Uterus (tissue), 2 donors: ENCODE results near the gene IAH1.

ENCODE experiments used
- POLR2A ChIP-seq, 2 donors: fragments of 450-650 bp; IDR thresholded peaks; one replicate each; pipeline ENCODE4 v1.6.1; 2016; ENCODE audit warnings: antibody characterized with exemption in 2 of 2, mild to moderate bottlenecking in 1 of 2, moderate library complexity in 1 of 2
- TF ChIP-seq, protein P1 (sequence below), 4 experiments: fragments of 200-600 bp in 2 of 4; fragments of 450-650 bp in 2 of 4; sonication (generic) in 2 of 4; IDR thresholded peaks; one replicate each; pipeline ENCODE4 v1.5.1; 2016 to 2019; ENCODE audit warnings: antibody characterized with exemption in 4 of 4, mild to moderate bottlenecking in 2 of 4, moderate library complexity in 1 of 4

DNA sequence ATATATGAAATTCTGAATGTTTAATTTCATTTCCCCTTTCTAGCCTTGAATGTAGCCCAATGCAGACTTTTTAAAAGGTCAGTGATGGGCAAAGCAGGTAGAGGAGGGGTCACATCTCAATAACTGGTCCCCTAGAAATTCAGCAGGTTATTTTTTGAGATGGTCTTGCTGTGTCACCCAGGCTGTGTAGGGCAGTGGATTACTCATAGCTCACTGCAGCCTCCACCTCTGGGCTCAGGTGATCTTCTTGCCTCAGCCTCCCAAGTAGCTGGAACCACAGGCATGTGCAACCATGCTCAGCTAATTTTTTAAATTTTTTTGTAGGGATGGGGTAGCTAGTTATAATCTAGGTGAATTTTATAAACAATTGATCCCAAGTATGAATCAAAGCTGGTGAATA lies 8.8 kb downstream of the IAH1 start:
- TF ChIP-seq, protein P1, sequence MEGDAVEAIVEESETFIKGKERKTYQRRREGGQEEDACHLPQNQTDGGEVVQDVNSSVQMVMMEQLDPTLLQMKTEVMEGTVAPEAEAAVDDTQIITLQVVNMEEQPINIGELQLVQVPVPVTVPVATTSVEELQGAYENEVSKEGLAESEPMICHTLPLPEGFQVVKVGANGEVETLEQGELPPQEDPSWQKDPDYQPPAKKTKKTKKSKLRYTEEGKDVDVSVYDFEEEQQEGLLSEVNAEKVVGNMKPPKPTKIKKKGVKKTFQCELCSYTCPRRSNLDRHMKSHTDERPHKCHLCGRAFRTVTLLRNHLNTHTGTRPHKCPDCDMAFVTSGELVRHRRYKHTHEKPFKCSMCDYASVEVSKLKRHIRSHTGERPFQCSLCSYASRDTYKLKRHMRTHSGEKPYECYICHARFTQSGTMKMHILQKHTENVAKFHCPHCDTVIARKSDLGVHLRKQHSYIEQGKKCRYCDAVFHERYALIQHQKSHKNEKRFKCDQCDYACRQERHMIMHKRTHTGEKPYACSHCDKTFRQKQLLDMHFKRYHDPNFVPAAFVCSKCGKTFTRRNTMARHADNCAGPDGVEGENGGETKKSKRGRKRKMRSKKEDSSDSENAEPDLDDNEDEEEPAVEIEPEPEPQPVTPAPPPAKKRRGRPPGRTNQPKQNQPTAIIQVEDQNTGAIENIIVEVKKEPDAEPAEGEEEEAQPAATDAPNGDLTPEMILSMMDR (IDR thresholded peaks at IDR 0.05): no peak
- no peak for TF ChIP-seq POLR2A (IDR thresholded peaks at IDR 0.05)
